ENCODE results near the gene SERAC1. TPM values are rescaled to one million over a fixed set of nuclear protein-coding genes. Genes with fewer than 3 reads are reported as not detected.
"Not testable (repeated sequence)": the region's sequence is repeated elsewhere in the genome, so short reads cannot be mapped to it uniquely, and the experiment has no call there.

Gene SERAC1
- 3.5 and 4.3 TPM in 2 replicates for total RNA-seq (2014; rRNA removed; shearing (Covaris generic))
- polyA plus RNA-seq (2015; cell fraction: cytosol; rRNA removed) = 4.1 and 4.6 TPM in 2 replicates
- polyA plus RNA-seq (2015; cell fraction: nucleus; rRNA removed) = 4.9 TPM in 2 replicates

DNA sequence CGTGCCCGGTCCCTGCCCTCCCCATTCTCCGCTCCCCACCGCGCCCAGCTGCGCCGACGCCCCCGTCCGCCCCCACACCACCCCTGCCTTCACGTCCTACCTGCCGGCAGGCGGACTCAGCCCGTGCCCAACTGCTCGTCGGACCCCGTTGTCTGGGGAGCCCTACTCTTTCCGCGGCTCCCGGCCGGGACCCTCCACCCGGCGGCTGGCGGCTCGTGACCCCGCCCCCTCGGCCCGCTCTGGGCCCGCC lies at the start of gene SERAC1:
TSS of gene SERAC1 (minus strand) at position 223 of the 250 bp plus-strand sequence. CDS start 9,899 bp downstream, outside the sequence.
- DNase-seq (ENCODE audit: low read depth) = no peak

DNA sequence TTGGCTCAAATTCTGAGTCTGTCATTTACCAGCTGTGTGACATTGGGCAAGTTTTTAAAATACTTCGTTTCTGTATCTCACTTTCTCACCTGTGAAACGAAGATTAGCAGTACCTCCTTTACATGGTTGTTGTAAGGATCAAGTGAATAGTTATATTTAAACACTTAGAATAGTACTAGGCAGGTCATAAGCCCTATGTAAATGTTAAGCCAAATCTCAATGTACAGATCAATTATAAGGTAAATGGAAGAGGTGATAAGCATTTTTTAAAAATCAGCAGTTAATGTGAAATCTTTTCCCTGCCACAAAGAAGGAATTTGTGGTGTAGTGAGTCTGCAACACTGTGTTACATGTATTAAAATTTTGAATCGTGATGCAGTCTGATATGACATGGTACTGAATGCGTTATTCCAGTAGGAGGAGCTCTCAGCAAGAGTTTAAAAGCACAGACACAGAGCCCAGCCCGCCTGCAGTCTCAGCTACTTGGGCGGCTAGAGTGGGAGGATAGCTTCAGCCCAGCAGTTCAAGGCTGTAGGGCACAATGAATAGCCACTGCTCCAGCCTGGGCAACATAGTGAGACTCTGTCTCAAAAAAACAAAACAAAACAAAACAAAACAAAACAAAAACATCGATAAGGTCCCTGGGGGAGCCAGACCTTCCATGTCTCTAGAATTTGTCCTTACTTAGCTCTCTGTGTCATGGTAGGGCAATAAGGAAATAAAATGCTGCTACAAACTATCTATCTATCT lies 46.0 kb upstream of the SERAC1 start:
- peak; percentile 74 for DNase-seq (ENCODE audit: low read depth)

DNA sequence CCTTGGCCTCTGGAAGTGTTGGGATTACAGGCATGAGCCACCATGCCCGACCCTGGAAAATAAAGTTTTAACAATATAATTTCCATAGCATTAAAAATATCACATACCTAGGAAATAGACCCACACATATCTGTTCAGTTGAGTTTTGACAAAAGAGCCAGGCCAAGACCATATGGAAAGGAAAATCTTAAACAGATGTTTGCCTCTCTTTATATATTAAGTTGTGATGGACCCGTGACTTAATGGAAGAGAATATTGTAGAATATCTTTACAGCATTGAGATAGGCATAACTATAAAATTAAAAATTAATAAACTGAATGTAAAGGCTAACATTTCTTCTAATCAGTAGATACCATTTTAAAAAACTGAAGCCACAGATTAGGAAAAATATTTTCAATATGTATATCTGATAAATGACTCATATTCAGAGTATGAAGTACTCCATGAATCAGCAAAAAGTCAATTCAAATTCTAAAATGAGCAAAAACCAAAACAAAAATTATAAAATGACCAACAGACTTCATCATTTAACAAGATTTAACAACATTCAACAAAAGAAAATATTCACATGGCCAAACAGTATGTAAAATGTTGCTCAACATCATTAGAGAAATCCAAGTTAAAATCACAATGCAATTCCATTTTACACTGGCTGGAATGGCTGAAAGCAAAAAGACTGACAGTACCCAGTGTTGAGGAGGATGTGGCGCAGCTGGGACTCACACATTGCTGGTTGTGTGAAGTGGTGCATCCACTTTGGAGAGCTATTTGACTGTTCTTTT lies 43.4 kb upstream of the SERAC1 start:
- no peak for DNase-seq (ENCODE audit: low read depth)

GRCh38 chr6:158209582-158210333 lies 41.7 kb upstream of the SERAC1 start:
- DNase-seq (ENCODE audit: low read depth) = not testable (repeated sequence)

DNA sequence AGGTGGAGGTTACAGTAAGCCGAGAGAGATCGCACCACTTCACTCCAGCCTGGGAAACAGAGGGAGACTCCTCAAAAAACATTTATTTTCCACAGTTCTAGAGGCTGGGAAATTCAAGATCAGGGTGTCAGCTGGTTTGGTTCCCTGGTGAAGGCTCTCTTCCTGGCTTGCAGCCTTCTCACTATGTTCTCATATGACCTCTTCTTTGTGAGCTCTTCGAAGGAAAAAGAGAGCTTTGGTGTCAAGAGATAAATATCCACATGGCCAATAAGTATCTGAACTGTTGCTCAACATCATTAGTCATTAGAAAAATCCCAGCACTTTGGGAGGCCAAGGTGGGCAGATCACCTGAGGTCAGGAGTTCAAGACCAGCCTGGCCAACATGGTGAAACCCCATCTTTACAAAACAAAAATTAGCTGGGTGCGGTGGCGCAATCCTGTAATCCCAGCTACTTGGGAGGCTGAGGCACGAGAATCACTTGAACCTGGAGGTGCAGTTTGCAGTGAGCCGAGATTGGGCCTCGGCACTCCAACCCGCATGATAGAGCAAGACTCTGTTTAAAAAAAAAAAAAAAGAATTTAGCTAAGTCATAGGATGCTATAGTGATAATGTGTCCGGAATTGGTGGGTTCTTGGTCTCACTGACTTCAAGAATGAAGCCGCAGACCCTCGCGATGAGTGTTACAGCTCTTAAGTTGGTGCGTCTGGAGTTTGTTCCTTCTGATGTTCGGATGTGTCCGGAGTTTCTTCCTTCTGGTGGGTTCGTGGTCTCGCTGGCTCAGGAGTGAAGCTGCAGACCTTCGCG lies 40.4 kb upstream of the SERAC1 start:
- not testable (repeated sequence) for DNase-seq (ENCODE audit: low read depth)

- peak; percentile 71 for DNase-seq (ENCODE audit: low read depth)
These were observed 39.3 kb upstream of the SERAC1 start for GRCh38 chr6:158207422-158207788.

- no peak for DNase-seq (ENCODE audit: low read depth)
These were observed 38.8 kb upstream of the SERAC1 start for GRCh38 chr6:158206740-158207421.

- DNase-seq (ENCODE audit: low read depth) = no peak
These were observed 37.3 kb upstream of the SERAC1 start for GRCh38 chr6:158205169-158205944.

GRCh38 chr6:158198461-158198860 lies 30.4 kb upstream of the SERAC1 start:
- DNase-seq (ENCODE audit: low read depth) = no peak

GRCh38 chr6:158194487-158195280 lies 26.6 kb upstream of the SERAC1 start:
- DNase-seq (ENCODE audit: low read depth) = no peak

- DNase-seq (ENCODE audit: low read depth) = no peak
These were observed 23.7 kb upstream of the SERAC1 start for GRCh38 chr6:158191761-158192160.

GRCh38 chr6:158191032-158191431 lies 23.0 kb upstream of the SERAC1 start:
- DNase-seq (ENCODE audit: low read depth) = no peak

- DNase-seq (ENCODE audit: low read depth) = no peak
These were observed 20.5 kb upstream of the SERAC1 start for GRCh38 chr6:158188591-158188990.

DNA sequence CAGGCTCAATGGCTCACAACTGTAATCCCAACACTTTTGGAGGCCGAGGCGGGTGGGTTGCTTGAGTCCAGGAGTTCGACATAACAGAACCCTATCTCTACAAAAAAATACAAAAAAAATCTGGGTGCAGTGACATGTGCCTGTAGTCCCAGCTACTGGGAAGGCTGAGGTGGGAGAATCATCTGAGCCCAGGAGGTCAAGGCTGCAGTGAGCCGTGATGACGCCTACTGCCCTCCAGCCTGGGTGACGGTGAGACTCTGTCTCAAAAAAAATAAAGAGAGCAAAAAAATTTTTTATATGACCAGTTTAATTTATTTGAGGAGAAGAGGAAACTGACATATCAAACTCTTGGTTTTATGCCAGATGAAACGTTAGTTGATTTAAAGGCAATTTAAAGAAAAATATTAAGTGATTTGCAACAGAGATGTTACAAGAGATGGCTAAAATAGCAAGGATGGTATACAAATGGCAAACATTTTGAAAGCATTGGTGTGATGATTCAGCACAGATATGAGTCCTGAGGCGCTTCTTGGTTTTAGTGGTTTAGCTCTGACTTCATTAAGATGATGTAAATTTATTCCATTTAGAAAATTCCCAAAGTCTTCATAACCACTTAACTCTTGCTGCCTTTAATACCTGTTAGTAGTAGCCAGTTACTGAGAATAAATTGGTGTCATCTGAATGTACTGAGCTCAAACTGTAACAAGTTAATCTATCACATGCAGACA lies 17.8 kb upstream of the SERAC1 start:
- DNase-seq (ENCODE audit: low read depth) = peak; percentile 34

DNA sequence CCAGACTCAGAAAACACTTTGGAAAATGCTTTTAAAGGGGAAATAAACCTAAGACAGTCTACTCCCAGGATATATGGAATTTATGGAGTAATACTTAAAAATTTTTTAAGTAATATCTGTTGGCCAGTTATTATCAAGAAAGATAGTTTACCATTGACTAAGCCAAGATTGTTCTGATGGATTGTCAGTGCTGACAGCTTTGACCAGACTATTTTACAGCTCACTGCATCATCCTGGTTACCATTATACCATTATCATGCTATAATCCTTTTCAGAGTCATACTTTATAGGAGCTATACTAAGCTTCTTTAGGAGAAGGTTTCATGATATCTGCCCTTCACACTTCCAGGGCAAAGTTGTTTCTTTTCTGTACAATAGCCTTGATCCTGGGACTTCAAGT lies 16.5 kb upstream of the SERAC1 start:
- no peak for DNase-seq (ENCODE audit: low read depth)

DNA sequence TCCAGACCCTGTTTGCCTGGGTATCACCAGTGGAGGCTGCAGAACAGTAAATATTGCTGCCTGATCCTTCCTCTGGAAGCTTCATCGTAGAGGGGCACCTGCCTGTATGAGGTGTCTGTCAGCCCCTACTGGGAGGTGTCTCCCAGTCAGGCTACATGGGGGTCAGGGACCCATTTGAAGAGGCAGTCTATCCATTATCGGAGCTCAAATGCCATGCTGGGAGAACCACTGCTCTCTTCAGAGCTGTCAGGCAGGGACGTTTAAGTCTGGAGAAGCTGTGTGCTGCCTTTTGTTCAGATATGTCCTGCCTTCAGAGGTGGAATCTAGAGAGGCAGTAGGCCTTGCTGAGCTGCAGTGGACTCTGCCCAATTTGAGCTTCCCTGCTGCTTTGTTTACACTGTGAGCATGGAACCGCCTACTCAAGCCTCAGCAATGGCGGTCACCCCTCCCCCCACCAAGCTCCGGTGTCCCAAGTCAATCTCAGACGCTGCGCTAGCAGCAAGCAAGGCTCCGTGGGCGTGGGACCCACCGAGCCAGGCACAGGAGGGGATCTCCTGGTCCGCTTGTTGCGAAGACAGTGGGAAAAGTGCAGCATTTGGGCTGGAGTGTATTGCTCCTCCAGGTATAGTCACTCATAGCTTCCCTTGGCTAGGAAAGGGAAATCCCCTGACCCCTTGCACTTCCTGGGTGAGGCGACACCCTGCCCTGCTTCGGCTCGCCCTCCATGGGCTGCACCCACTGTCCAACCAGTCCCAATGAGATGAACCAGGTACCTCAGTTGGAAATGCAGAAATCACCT lies 15.3 kb upstream of the SERAC1 start:
- DNase-seq (ENCODE audit: low read depth) = not testable (repeated sequence)

GRCh38 chr6:158177712-158178111 lies 9.7 kb upstream of the SERAC1 start:
- DNase-seq (ENCODE audit: low read depth) = not testable (repeated sequence)
